IMR-90 (cell line): ENCODE measurements around the gene NT5DC3. TPM values are rescaled to one million over a fixed set of nuclear protein-coding genes. Genes with fewer than 3 reads are reported as not detected.
A peak's percentile ranks its signal among the peaks of the same experiment; 100 is the strongest.

Source experiments
- ATAC-seq: fragments of 200-7000 bp; cut with Tn5 transposase; 2 replicates; pipeline ENCODE4 v1.9.1; 2020; ENCODE audit warnings: low read depth, mild to moderate bottlenecking, moderate library complexity
- BruUV-seq: library from RNA; stranded (reverse); fragments of 400-500 nt; replicated peaks from 2 replicates; lab custom pipeline; 2021; lab: Mats Ljungman, UMichigan
- CTCF ChIA-PET: fragments of 300-600 bp; formaldehyde crosslinking; extraction: SDS; loops from one replicate; lab custom pipeline; 2021; ENCODE audit warnings: antibody characterized with exemption; lab: Yijun Ruan, JAX
- POLR2A ChIA-PET: fragments of 300-600 bp; sonication (Branson Sonifier 250); formaldehyde crosslinking; loops from one replicate; lab custom pipeline; 2022; ENCODE audit warnings: antibody characterized with exemption; ENCODE audit not compliant: unreplicated experiment; lab: Charles Lee
- DNase-seq: peaks from one replicate; pipeline ENCODE4 v3.0.0; 2013
- H2AFZ ChIP-seq: replicated peaks from 2 replicates; pipeline ENCODE3; 2013; ENCODE audit warnings: low read length, mild to moderate bottlenecking; ENCODE audit not compliant: poor library complexity
- H2AK5ac ChIP-seq: 2 replicates; pipeline ENCODE4 v1.6.1; 2013; ENCODE audit warnings: low read depth, low read length, inconsistent platforms
- H2AK9ac ChIP-seq: replicated peaks from 2 replicates; pipeline ENCODE3; 2013; ENCODE audit warnings: mild to moderate bottlenecking, low read depth, low read length, moderate library complexity; ENCODE audit not compliant: poor library complexity
- H2BK120ac ChIP-seq: 2 replicates; pipeline ENCODE4 v1.6.1; 2013; ENCODE audit warnings: low read depth, low read length, inconsistent platforms
- H2BK15ac ChIP-seq: 3 replicates; pipeline ENCODE4 v1.6.1; 2013; ENCODE audit warnings: low read depth, low read length, inconsistent platforms
- H2BK20ac ChIP-seq: 2 replicates; pipeline ENCODE4 v1.6.1; 2013; ENCODE audit warnings: low read depth, mild to moderate bottlenecking, inconsistent platforms, low read length, moderate library complexity
- H2BK5ac ChIP-seq: 2 replicates; pipeline ENCODE4 v1.6.1; 2013; ENCODE audit warnings: mild to moderate bottlenecking, low read depth, low read length, inconsistent platforms; ENCODE audit not compliant: poor library complexity, severe bottlenecking
- H3K14ac ChIP-seq: replicated peaks from 2 replicates; pipeline ENCODE4 v1.6.1; 2013; ENCODE audit warnings: low read depth, low read length, inconsistent platforms
- H3K18ac ChIP-seq: 2 replicates; pipeline ENCODE4 v1.6.1; 2013; ENCODE audit warnings: low read depth, low read length, control low read depth
- H3K23ac ChIP-seq: 2 replicates; pipeline ENCODE4 v1.6.1; 2013; ENCODE audit warnings: low read depth, low read length, inconsistent platforms
- H3K27ac ChIP-seq: 2 replicates; pipeline ENCODE4 v1.5.1; 2013; ENCODE audit warnings: mild to moderate bottlenecking, control low read depth, low read length; ENCODE audit not compliant: insufficient read depth
- H3K27me3 ChIP-seq: 2 replicates; pipeline ENCODE4 v1.6.1; 2013; ENCODE audit warnings: low read length; ENCODE audit not compliant: control insufficient read depth, insufficient read depth
- H3K36me3 ChIP-seq: 2 replicates; pipeline ENCODE4 v1.6.1; 2013; ENCODE audit warnings: low read length, mixed read lengths; ENCODE audit not compliant: control insufficient read depth, insufficient read depth
- H3K4ac ChIP-seq: 2 replicates; pipeline ENCODE4 v1.6.1; 2013; ENCODE audit warnings: low read depth, low read length, inconsistent platforms
- H3K4me1 ChIP-seq: 2 replicates; pipeline ENCODE4 v1.6.1; 2013; ENCODE audit warnings: low read length, mixed read lengths; ENCODE audit not compliant: control insufficient read depth, insufficient read depth
- H3K4me2 ChIP-seq: 2 replicates; pipeline ENCODE4 v1.6.1; 2013; ENCODE audit warnings: low read depth, mild to moderate bottlenecking, control low read depth, low read length, moderate library complexity
- H3K4me3 ChIP-seq: 2 replicates; pipeline ENCODE4 v1.5.1; 2013; ENCODE audit warnings: low read depth, mild to moderate bottlenecking, control low read depth, low read length, moderate library complexity; ENCODE audit not compliant: insufficient read depth
- H3K56ac ChIP-seq: 2 replicates; pipeline ENCODE4 v1.6.1; 2013; ENCODE audit warnings: low read length, inconsistent platforms; ENCODE audit not compliant: insufficient read depth; ENCODE audit errors: extremely low read depth
- H3K79me1 ChIP-seq, 2 experiments: 2 replicates each; pipeline ENCODE4 v1.6.1; 2013; ENCODE audit warnings: low read length in 2 of 2, inconsistent platforms in 1 of 2, low read depth in 1 of 2
- H3K9ac ChIP-seq: 2 replicates; pipeline ENCODE4 v1.6.1; 2013; ENCODE audit warnings: low read depth, low read length, control low read depth
- H3K9me1 ChIP-seq: 2 replicates; pipeline ENCODE4 v1.6.1; 2013; ENCODE audit warnings: low read length, inconsistent platforms; ENCODE audit not compliant: insufficient read depth
- H3K9me3 ChIP-seq: 2 replicates; pipeline ENCODE4 v1.6.1; 2013; ENCODE audit warnings: low read length; ENCODE audit not compliant: control insufficient read depth, insufficient read depth
- H4K20me1 ChIP-seq: 2 replicates; pipeline ENCODE4 v1.6.1; 2013; ENCODE audit warnings: low read length, inconsistent platforms; ENCODE audit not compliant: insufficient read depth
- H4K5ac ChIP-seq: 2 replicates; pipeline ENCODE4 v1.6.1; 2013; ENCODE audit warnings: mild to moderate bottlenecking, low read depth, low read length, control low read depth
- H4K8ac ChIP-seq, 2 experiments: 2 replicates each; pipeline ENCODE4 v1.6.1; 2013; ENCODE audit warnings: low read depth in 2 of 2, low read length in 2 of 2, control low read depth in 1 of 2, inconsistent platforms in 1 of 2
- H4K91ac ChIP-seq: 2 replicates; pipeline ENCODE4 v1.6.1; 2013; ENCODE audit warnings: low read depth, low read length, inconsistent platforms; ENCODE audit not compliant: insufficient read depth
- BHLHE40 ChIP-seq: fragments of 150-350 bp; IDR thresholded peaks from 2 replicates; pipeline ENCODE4 v1.6.1; 2016; ENCODE audit warnings: mild to moderate bottlenecking, low read depth, low read length
- CEBPB ChIP-seq: IDR thresholded peaks from 2 replicates; pipeline ENCODE4 v1.6.1; 2012; ENCODE audit warnings: low read depth, low read length, improper control_type of control experiment
- CHD1 ChIP-seq: IDR thresholded peaks from 2 replicates; pipeline ENCODE4 v1.6.1; 2012; ENCODE audit warnings: low read depth, low read length, improper control_type of control experiment
- CTCF ChIP-seq: conservative IDR thresholded peaks from 2 replicates; pipeline ENCODE4 v1.5.1; 2012; ENCODE audit warnings: mild to moderate bottlenecking, low read depth, low read length, improper control_type of control experiment
- ELK1 ChIP-seq: fragments of 150-350 bp; IDR thresholded peaks from 2 replicates; pipeline ENCODE4 v1.6.1; 2016; ENCODE audit warnings: low read depth, mild to moderate bottlenecking, low read length, moderate library complexity, borderline replicate concordance
- FOS ChIP-seq: fragments of 150-350 bp; IDR thresholded peaks from 2 replicates; pipeline ENCODE4 v1.6.1; 2016; ENCODE audit warnings: low read depth, low read length
- MAFK ChIP-seq: IDR thresholded peaks from 2 replicates; pipeline ENCODE4 v1.6.1; 2012; ENCODE audit warnings: low read depth, low read length, improper control_type of control experiment
- MAZ ChIP-seq: IDR thresholded peaks from 2 replicates; pipeline ENCODE4 v1.6.1; 2012; ENCODE audit warnings: low read depth, mild to moderate bottlenecking, low read length, improper control_type of control experiment, moderate library complexity, borderline replicate concordance
- MXI1 ChIP-seq: IDR thresholded peaks from 2 replicates; pipeline ENCODE4 v1.6.1; 2012; ENCODE audit warnings: low read depth, mild to moderate bottlenecking, low read length, moderate library complexity, borderline replicate concordance
- NFE2L2 ChIP-seq: fragments of 150-350 bp; IDR thresholded peaks from 2 replicates; pipeline ENCODE4 v1.6.1; 2016; ENCODE audit warnings: low read depth, mild to moderate bottlenecking, low read length
- POLR2A ChIP-seq: IDR thresholded peaks from 2 replicates; pipeline ENCODE4 v1.6.1; 2012; ENCODE audit warnings: mild to moderate bottlenecking, low read depth, low read length
- RAD21 ChIP-seq: IDR thresholded peaks from 2 replicates; pipeline ENCODE4 v1.6.1; 2012; ENCODE audit warnings: low read length, improper control_type of control experiment
- RCOR1 ChIP-seq: IDR thresholded peaks from 2 replicates; pipeline ENCODE4 v1.6.1; 2012; ENCODE audit warnings: mild to moderate bottlenecking, low read length, improper control_type of control experiment; ENCODE audit not compliant: insufficient replicate concordance
- RFX5 ChIP-seq: IDR thresholded peaks from 2 replicates; pipeline ENCODE4 v1.8.0; 2012; ENCODE audit warnings: low read depth, mild to moderate bottlenecking, low read length, moderate library complexity
- SMC3 ChIP-seq: fragments of 150-350 bp; IDR thresholded peaks from 2 replicates; pipeline ENCODE4 v1.6.1; 2016; ENCODE audit warnings: low read depth, mild to moderate bottlenecking, antibody characterized with exemption, low read length, moderate library complexity
- USF2 ChIP-seq: fragments of 150-350 bp; IDR thresholded peaks from 2 replicates; pipeline ENCODE4 v1.6.1; 2017; ENCODE audit warnings: mild to moderate bottlenecking, antibody characterized with exemption, low read length, low read depth
- WGBS, 2 experiments: methylation state at CpG; one replicate each; pipeline versions ENCODE4 v1.1.5 to v1.1.7; 2013; ENCODE audit warnings: missing lambda C conversion rate in 2 of 2; ENCODE audit not compliant: insufficient read length in 1 of 2; ENCODE audit errors: extremely low coverage in 2 of 2; 5-methylcytosine and 5-hydroxymethylcytosine counted together
- dilution Hi-C: fragments of 300-500 bp; cut with HindIII; formaldehyde crosslinking; loops from one replicate; pipeline ENCODE4 v1.14.3; 2018; ENCODE audit warnings: low sequenced_read_pairs; ENCODE audit not compliant: unreplicated experiment
- in situ Hi-C: fragments of 300-500 bp; cut with MboI; formaldehyde crosslinking; loops from 3 replicates; pipeline ENCODE4 v1.14.3; 2019; ENCODE audit warnings: low sequenced_read_pairs, inconsistent platforms, mixed read lengths
- intact Hi-C: fragments of 100-400 bp; cut with micrococcal nuclease; formaldehyde crosslinking; loops from 2 replicates; pipeline ENCODE4 v1.10.0; 2022
- polyA plus RNA-seq, 3 experiments: library from polyadenylated mRNA; depleted of rRNA; stranded (reverse); fragments of >200 nt; gene quantifications; 2 replicates each; pipeline ENCODE4 v1.2.3, GENCODE V29; 2012; ENCODE audit warnings: low replicate concordance in 1 of 3
- total RNA-seq: library from RNA; depleted of rRNA; stranded (reverse); fragments of >200 nt; gene quantifications from 2 replicates; pipeline ENCODE4 v1.2.3, GENCODE V29; 2012

NT5DC3 gene
- total and polyA plus RNA-seq, 2 of the 4 experiments (the other 2 are of a cell fraction): 7.3 to 17.6 TPM

GRCh38 chr12:103884316-103884715, 43.3 kb upstream of the NT5DC3 start:
- H3K9me3 ChIP-seq: no peaks in the 10 kb centered on the region
- TF ChIP-seq BHLHE40 (no peak), MXI1 (no peak), POLR2A (no peak), NFE2L2 (no peak), CTCF (peak; percentile 72), MAZ (no peak), USF2 (no peak), ELK1 (no peak), RAD21 (peak; percentile 83), FOS (no peak), CHD1 (no peak), RFX5 (no peak), CEBPB (no peak), SMC3 (peak; percentile 64), MAFK (no peak), RCOR1 (no peak)
- H3K23ac ChIP-seq: no peak overlapping the region
- no peak overlapping the region for H2BK15ac ChIP-seq
- H4K20me1 ChIP-seq: no peaks in the 10 kb centered on the region
- dilution Hi-C loops: no loop called here
- in situ Hi-C loops: loop anchor here (10.0 kb wide), 1 partner anchor 220 kb away; no protein-coding TSS in a partner anchor
- no CpG with 5 or more reads among the region's 4 CpGs for WGBS, 2 experiments
- 0 out of 2 replicates have a peak overlapping the region, but pooled peaks have one; percentile 56 for H3K4me2 ChIP-seq
- DNase-seq: peak; percentile 76
- no peak overlapping the region for H3K56ac ChIP-seq
- no peak overlapping the region for H2BK20ac ChIP-seq
- CTCF ChIA-PET: interaction anchor here (0.6 to 1.5 kb wide), 4 partner anchors 15 to 1171 kb away, joined by 3 to 4 read pairs (median 3); no protein-coding TSS in a partner anchor
- no peak overlapping the region for H3K9ac ChIP-seq
- no peak overlapping the region for H2BK120ac ChIP-seq
- H2BK5ac ChIP-seq: no peak overlapping the region
- H3K27me3 ChIP-seq: no peaks in the 10 kb centered on the region
- no peaks in the 10 kb centered on the region for H3K4me1 ChIP-seq
- ATAC-seq: peak; percentile 59; the same call in 1 of the 2 replicates
- H2AK9ac ChIP-seq: no peak overlapping the region
- no peaks in the 10 kb centered on the region for H3K79me1 ChIP-seq
- no peak overlapping the region for H3K18ac ChIP-seq
- H3K14ac ChIP-seq: no peak overlapping the region
- no peaks in the 10 kb centered on the region for H3K9me1 ChIP-seq
- H2AFZ ChIP-seq: no peak overlapping the region
- no peak overlapping the region for H2AK5ac ChIP-seq
- no peaks in the 10 kb centered on the region for H3K36me3 ChIP-seq
- H4K91ac ChIP-seq: no peak overlapping the region
- no peak overlapping the region; a peak in 1 of 4 replicates for H4K8ac ChIP-seq
- no TSS peak for BruUV-seq
- no peak overlapping the region for H4K5ac ChIP-seq
- H3K4ac ChIP-seq: no peak overlapping the region
- POLR2A ChIA-PET: no interaction called here
- no peak overlapping the region for H3K4me3 ChIP-seq
- H3K27ac ChIP-seq: no peak overlapping the region
- intact Hi-C loops: loop anchor here (1.0 to 10.0 kb wide), 4 partner anchors 47 to 500 kb away; a partner anchor contains a TSS
